Measurements from ENCODE around the gene RSPH3.

RSPH3 gene

GRCh38 chr6:158959552-158959951 is 40.5 kb downstream of the RSPH3 start:
- TF ChIP-seq, protein P1, sequence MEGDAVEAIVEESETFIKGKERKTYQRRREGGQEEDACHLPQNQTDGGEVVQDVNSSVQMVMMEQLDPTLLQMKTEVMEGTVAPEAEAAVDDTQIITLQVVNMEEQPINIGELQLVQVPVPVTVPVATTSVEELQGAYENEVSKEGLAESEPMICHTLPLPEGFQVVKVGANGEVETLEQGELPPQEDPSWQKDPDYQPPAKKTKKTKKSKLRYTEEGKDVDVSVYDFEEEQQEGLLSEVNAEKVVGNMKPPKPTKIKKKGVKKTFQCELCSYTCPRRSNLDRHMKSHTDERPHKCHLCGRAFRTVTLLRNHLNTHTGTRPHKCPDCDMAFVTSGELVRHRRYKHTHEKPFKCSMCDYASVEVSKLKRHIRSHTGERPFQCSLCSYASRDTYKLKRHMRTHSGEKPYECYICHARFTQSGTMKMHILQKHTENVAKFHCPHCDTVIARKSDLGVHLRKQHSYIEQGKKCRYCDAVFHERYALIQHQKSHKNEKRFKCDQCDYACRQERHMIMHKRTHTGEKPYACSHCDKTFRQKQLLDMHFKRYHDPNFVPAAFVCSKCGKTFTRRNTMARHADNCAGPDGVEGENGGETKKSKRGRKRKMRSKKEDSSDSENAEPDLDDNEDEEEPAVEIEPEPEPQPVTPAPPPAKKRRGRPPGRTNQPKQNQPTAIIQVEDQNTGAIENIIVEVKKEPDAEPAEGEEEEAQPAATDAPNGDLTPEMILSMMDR (IDR thresholded peaks at IDR 0.05) = no peak

- TF ChIP-seq, protein P1 (IDR thresholded peaks at IDR 0.05) = no peak
Observed at GRCh38 chr6:158958504-158959386, 41.3 kb downstream of the RSPH3 start.

DNA sequence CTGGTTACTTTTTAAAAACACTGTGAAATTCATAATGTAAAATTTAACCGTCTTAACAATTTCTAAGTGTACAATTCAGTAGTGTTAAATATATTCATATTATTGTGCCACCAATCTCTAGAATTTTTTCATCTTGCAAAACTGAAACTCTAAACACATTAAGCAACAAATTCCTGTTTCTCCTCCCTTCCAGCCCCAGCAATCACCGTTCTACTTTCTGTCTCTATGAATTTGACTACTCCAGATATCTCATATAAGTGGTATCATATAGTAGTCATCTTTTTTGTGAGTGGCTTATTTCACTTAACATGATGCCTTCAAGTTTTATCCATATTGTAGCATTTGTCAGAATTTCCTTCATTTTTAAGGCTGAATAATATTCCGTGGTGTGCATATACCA is 44.7 kb downstream of the RSPH3 start:
- TF ChIP-seq, protein P1 (IDR thresholded peaks at IDR 0.05) = no peak

DNA sequence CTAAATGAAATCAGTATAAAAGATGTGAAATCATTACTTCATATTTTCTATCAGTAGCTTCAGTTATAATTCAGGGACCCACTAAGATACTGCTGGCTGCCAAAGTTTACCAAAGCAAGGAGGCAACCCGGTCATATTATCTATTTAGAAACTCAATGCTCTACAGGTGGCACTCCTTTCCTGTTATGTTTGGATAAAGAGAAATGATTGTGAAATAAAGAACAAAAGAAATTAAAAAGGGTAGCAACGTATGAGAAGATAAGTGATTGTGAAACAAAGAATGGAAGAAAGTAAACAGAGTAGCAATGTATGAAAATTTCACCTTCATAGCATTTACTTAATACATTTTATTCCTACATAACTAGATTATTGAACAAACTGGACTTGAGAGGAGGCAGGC is 45.2 kb downstream of the RSPH3 start:
- TF ChIP-seq, protein P1 (IDR thresholded peaks at IDR 0.05) = no peak

- TF ChIP-seq, protein P1 (IDR thresholded peaks at IDR 0.05) = no peak
Observed at GRCh38 chr6:158947284-158947683, 52.7 kb downstream of the RSPH3 start.

- TF ChIP-seq, protein P1 (IDR thresholded peaks at IDR 0.05) = no peak
Observed at GRCh38 chr6:158943380-158944032, 56.5 kb downstream of the RSPH3 start.

DNA sequence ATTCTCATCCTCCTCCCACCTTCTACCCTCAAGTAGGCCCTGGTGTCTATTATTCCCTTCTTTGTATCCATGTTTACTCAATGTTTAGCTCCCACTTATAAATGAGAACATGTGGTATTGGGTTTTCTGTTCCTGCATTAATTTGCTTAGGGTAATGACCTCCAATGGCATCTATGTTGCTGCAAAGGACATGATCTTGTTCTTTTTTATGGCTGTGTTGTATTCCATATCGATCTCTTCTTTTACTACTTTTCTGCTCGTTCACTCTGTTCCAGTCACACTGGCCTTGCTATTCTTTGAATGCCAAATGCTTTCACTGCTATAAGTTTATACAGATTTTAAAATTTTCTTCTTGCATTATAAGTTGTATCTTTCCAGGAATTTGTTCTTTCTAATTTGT is 57.7 kb downstream of the RSPH3 start:
- TF ChIP-seq, protein P1 (IDR thresholded peaks at IDR 0.05) = no peak

Measured in LNCAP (cell line).